HG02763 (cell line): ENCODE measurements around the gene ZNF438.
"Not testable (repeated sequence)": the region's sequence is repeated elsewhere in the genome, so short reads cannot be mapped to it uniquely, and the experiment has no call there.

Source experiments
- ATAC-seq: cut with Tn5 transposase; IDR thresholded peaks from one replicate; pipeline ENCODE4 v1.9.1; 2021; ENCODE audit warnings: mild to moderate bottlenecking, moderate library complexity; ENCODE audit not compliant: unreplicated experiment

The ZNF438 gene

GRCh38 chr10:31031558-31032257, at the start of gene ZNF438:
TSS of gene ZNF438 (minus strand) at chr10:31031865. CDS start at chr10:30877034, 154,831 bp downstream.
- peak; percentile 82 for ATAC-seq

GRCh38 chr10:31076610-31076988, 44.9 kb upstream of the ZNF438 start:
- no peak for ATAC-seq

- no peak for ATAC-seq
Observed at GRCh38 chr10:31075881-31076609, 44.4 kb upstream of the ZNF438 start.

- no peak for ATAC-seq
Observed at GRCh38 chr10:31075434-31075833, 43.8 kb upstream of the ZNF438 start.

- ATAC-seq = no peak
Observed at GRCh38 chr10:31074722-31075086, 43.0 kb upstream of the ZNF438 start.

GRCh38 chr10:31073996-31074721, 42.5 kb upstream of the ZNF438 start:
- ATAC-seq = no peak

- no peak for ATAC-seq
Observed at GRCh38 chr10:31073211-31073610, 41.5 kb upstream of the ZNF438 start.

- no peak for ATAC-seq
Observed at GRCh38 chr10:31072451-31072850, 40.8 kb upstream of the ZNF438 start.

- ATAC-seq = no peak
Observed at GRCh38 chr10:31071232-31072005, 39.8 kb upstream of the ZNF438 start.

GRCh38 chr10:31070691-31071090, 39.0 kb upstream of the ZNF438 start:
- ATAC-seq = no peak

- no peak for ATAC-seq
Observed at GRCh38 chr10:31070025-31070424, 38.4 kb upstream of the ZNF438 start.

- no peak for ATAC-seq
Observed at GRCh38 chr10:31069411-31069810, 37.7 kb upstream of the ZNF438 start.

- ATAC-seq = no peak
Observed at GRCh38 chr10:31064348-31064747, 32.7 kb upstream of the ZNF438 start.

- ATAC-seq = no peak
Observed at GRCh38 chr10:31063841-31064240, 32.2 kb upstream of the ZNF438 start.

- no peak for ATAC-seq
Observed at GRCh38 chr10:31062856-31063255, 31.2 kb upstream of the ZNF438 start.

- ATAC-seq = no peak
Observed at GRCh38 chr10:31061941-31062340, 30.3 kb upstream of the ZNF438 start.

- ATAC-seq = no peak
Observed at GRCh38 chr10:31058795-31059703, 27.4 kb upstream of the ZNF438 start.

GRCh38 chr10:31056678-31057077, 25.0 kb upstream of the ZNF438 start:
- ATAC-seq = not testable (repeated sequence)

- no peak for ATAC-seq
Observed at GRCh38 chr10:31055573-31056251, 24.0 kb upstream of the ZNF438 start.
